Caco-2 (cell line): ENCODE data around the gene HIVEP1. TPM values are rescaled to one million over a fixed set of nuclear protein-coding genes. Genes with fewer than 3 reads are reported as not detected.

Experiments used
- BruUV-seq: library from RNA; stranded (reverse); fragments of 400-500 nt; replicated peaks from 2 replicates; lab custom pipeline; 2021; lab: Mats Ljungman, UMichigan
- CTCF ChIA-PET: fragments of 300-600 bp; sonication (Branson Sonifier 250); formaldehyde crosslinking; loops from one replicate; lab custom pipeline; 2022; ENCODE audit warnings: antibody characterized with exemption; lab: Charles Lee
- POLR2A ChIA-PET: fragments of 300-600 bp; sonication (Branson Sonifier 250); formaldehyde crosslinking; loops from one replicate; lab custom pipeline; 2022; ENCODE audit warnings: antibody characterized with exemption; lab: Charles Lee
- DNase-seq, 2 experiments: peaks; one replicate each; pipeline versions ENCODE4 v3.0.0 to v3.0.0-alpha.2; 2020 to 2022
- H3K27me3 ChIP-seq: replicated peaks from 2 replicates; pipeline ENCODE4 v1.6.0; 2011; ENCODE audit warnings: low read length; ENCODE audit not compliant: control insufficient read depth, insufficient read depth
- H3K36me3 ChIP-seq: 2 replicates; pipeline ENCODE4 v1.5.1; 2011; ENCODE audit warnings: low read length; ENCODE audit not compliant: control insufficient read depth, insufficient read depth
- H3K4me1 ChIP-seq: fragments of 250-450 bp; sonication (Bioruptor Pico); 2 replicates; pipeline ENCODE4 v1.5.1; 2020; ENCODE audit warnings: mild to moderate bottlenecking
- H3K4me3 ChIP-seq: 2 replicates; pipeline ENCODE4 v1.5.1; 2011; ENCODE audit warnings: low read depth, mild to moderate bottlenecking, control low read depth, low read length
- H3K9me3 ChIP-seq: fragments of 250-450 bp; sonication (Bioruptor Pico); 2 replicates; pipeline ENCODE4 v1.5.1; 2020; ENCODE audit warnings: mild to moderate bottlenecking, moderate library complexity
- H3K27ac Mint-ChIP-seq: one replicate; pipeline ENCODE4 v1.8.0; 2022; ENCODE audit warnings: mixed read lengths; ENCODE audit not compliant: unreplicated experiment
- H3K27me3 Mint-ChIP-seq: one replicate; pipeline ENCODE4 v1.8.0; 2022; ENCODE audit warnings: mixed read lengths; ENCODE audit not compliant: insufficient read depth, unreplicated experiment
- H3K36me3 Mint-ChIP-seq: one replicate; pipeline ENCODE4 v1.8.0; 2022; ENCODE audit warnings: mild to moderate bottlenecking, mixed read lengths; ENCODE audit not compliant: insufficient read depth, unreplicated experiment
- H3K4me1 Mint-ChIP-seq: one replicate; pipeline ENCODE4 v1.8.0; 2022; ENCODE audit warnings: low read depth, mixed read lengths; ENCODE audit not compliant: unreplicated experiment
- H3K4me3 Mint-ChIP-seq: one replicate; pipeline ENCODE4 v1.8.0; 2022; ENCODE audit warnings: mild to moderate bottlenecking, moderate library complexity, mixed read lengths; ENCODE audit not compliant: unreplicated experiment
- H3K9me3 Mint-ChIP-seq: one replicate; pipeline ENCODE4 v1.8.0; 2022; ENCODE audit warnings: mixed read lengths; ENCODE audit not compliant: unreplicated experiment
- CTCF ChIP-seq, 2 experiments: fragments of 200-600 bp in 1 of 2; IDR thresholded peaks; 1 replicate in 1 of 2; 2 replicates in 1 of 2; pipeline versions ENCODE4 v1.5.1 to v1.8.0; 2011 to 2022; ENCODE audit warnings: antibody characterized with exemption in 1 of 2, control low read depth in 1 of 2, inconsistent platforms in 1 of 2, low read depth in 1 of 2, low read length in 1 of 2, mild to moderate bottlenecking in 1 of 2, moderate library complexity in 1 of 2; ENCODE audit not compliant: insufficient read depth in 1 of 2, severe bottlenecking in 1 of 2, unreplicated experiment in 1 of 2
- intact Hi-C: fragments of 100-400 bp; cut with micrococcal nuclease; formaldehyde crosslinking; loops from one replicate; pipeline ENCODE4 v1.10.0; 2022; ENCODE audit not compliant: unreplicated experiment
- total RNA-seq: library from RNA; stranded (reverse); gene quantifications from 2 replicates; pipeline ENCODE4 v1.2.3, GENCODE V29; 2022

HIVEP1 gene
- total RNA-seq, 1 experiment from 2014 or later: 22.8 TPM

DNA sequence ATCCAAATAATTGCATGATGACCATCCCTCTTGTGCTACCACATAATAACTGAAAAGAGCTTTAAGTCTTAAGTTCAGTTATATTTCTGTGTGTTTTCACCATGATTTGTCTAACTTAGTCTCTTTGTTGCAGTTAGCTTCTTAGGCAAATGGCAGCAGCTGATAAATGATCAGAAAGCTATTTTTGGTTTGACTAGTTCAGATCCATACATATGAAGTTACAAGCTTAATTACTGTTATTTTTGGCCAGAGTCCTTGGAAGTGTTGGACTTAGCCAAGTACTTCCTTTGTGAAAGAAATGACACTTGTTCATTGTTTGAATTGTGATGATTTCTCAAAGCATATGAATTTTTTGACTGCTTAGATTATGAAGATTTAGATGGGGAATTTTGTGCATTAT is 54.2 kb downstream of the HIVEP1 start:
- H3K4me1 ChIP-seq: no peaks in the 10 kb centered on the region
- H3K27me3 Mint-ChIP-seq: no peaks in the 10 kb centered on the region
- intact Hi-C loops: no loop called here
- no peak overlapping the region for H3K4me3 Mint-ChIP-seq
- BruUV-seq: no TSS peak
- no peak for DNase-seq
- ChIA-PET CTCF (interaction anchor here (0.7 kb wide), 1 partner anchor 9 kb away, joined by 5 read pairs; no protein-coding TSS in a partner anchor), POLR2A (no interaction called here)
- H3K9me3 Mint-ChIP-seq: no peaks in the 10 kb centered on the region
- no peaks in the 10 kb centered on the region for H3K36me3 Mint-ChIP-seq
- H3K36me3 ChIP-seq: no peaks in the 10 kb centered on the region; the same call in 1 of the 2 replicates
- no peaks in the 10 kb centered on the region for H3K9me3 ChIP-seq
- H3K4me1 Mint-ChIP-seq: peaks cover 4% of the 10 kb centered on the region
- no peak overlapping the region for H3K4me3 ChIP-seq
- H3K27ac Mint-ChIP-seq: no peak overlapping the region
- no peaks in the 10 kb centered on the region for H3K27me3 ChIP-seq
- TF ChIP-seq CTCF (IDR thresholded peaks at IDR 0.05; ENCODE audit: insufficient read depth in 1 of 2, low read depth in 1 of 2, low read length in 1 of 2, severe bottlenecking in 1 of 2, unreplicated experiment in 1 of 2): no peak

GRCh38 chr6:12068899-12069557 is 56.9 kb downstream of the HIVEP1 start:
- no peak for TF ChIP-seq CTCF (IDR thresholded peaks at IDR 0.05; ENCODE audit: insufficient read depth in 1 of 2, low read depth in 1 of 2, low read length in 1 of 2, severe bottlenecking in 1 of 2, unreplicated experiment in 1 of 2)
- H3K4me3 Mint-ChIP-seq: no peak overlapping the region
- intact Hi-C loops: no loop called here
- H3K4me1 Mint-ChIP-seq: peaks cover 7% of the 10 kb centered on the region
- no TSS peak for BruUV-seq
- DNase-seq: no peak
- no peaks in the 10 kb centered on the region for H3K27me3 ChIP-seq
- H3K27ac Mint-ChIP-seq: no peak overlapping the region
- no peaks in the 10 kb centered on the region for H3K27me3 Mint-ChIP-seq
- no peaks in the 10 kb centered on the region for H3K9me3 ChIP-seq
- no peaks in the 10 kb centered on the region for H3K9me3 Mint-ChIP-seq
- no peaks in the 10 kb centered on the region for H3K36me3 Mint-ChIP-seq
- POLR2A ChIA-PET: no interaction called here
- CTCF ChIA-PET: no interaction called here
- no peaks in the 10 kb centered on the region for H3K36me3 ChIP-seq
- H3K4me3 ChIP-seq: no peak overlapping the region
- H3K4me1 ChIP-seq: no peaks in the 10 kb centered on the region

GRCh38 chr6:12069891-12070529 is 57.9 kb downstream of the HIVEP1 start:
- no peaks in the 10 kb centered on the region for H3K36me3 Mint-ChIP-seq
- BruUV-seq: no TSS peak
- no peaks in the 10 kb centered on the region for H3K9me3 ChIP-seq
- intact Hi-C loops: no loop called here
- CTCF ChIA-PET: no interaction called here
- DNase-seq: no peak
- no peak for TF ChIP-seq CTCF (IDR thresholded peaks at IDR 0.05; ENCODE audit: insufficient read depth in 1 of 2, low read depth in 1 of 2, low read length in 1 of 2, severe bottlenecking in 1 of 2, unreplicated experiment in 1 of 2)
- no peaks in the 10 kb centered on the region for H3K9me3 Mint-ChIP-seq
- H3K4me3 ChIP-seq: no peak overlapping the region
- no peaks in the 10 kb centered on the region for H3K27me3 Mint-ChIP-seq
- POLR2A ChIA-PET: no interaction called here
- no peaks in the 10 kb centered on the region for H3K4me1 ChIP-seq
- H3K4me1 Mint-ChIP-seq: peaks cover 7% of the 10 kb centered on the region
- no peak overlapping the region for H3K4me3 Mint-ChIP-seq
- H3K36me3 ChIP-seq: no peaks in the 10 kb centered on the region
- H3K27ac Mint-ChIP-seq: no peak overlapping the region
- H3K27me3 ChIP-seq: no peaks in the 10 kb centered on the region
